Loucy (cell line): Measurements from ENCODE around the gene MBD5.
A peak's percentile ranks its signal among the peaks of the same experiment; 100 is the strongest.

ENCODE experiments used
- H2AFZ ChIP-seq: fragments of 200-600 bp; sonication (generic); 2 replicates; pipeline ENCODE4 v1.6.0; 2016; ENCODE audit warnings: antibody characterized with exemption, mild to moderate bottlenecking, low read length, moderate library complexity
- H3F3A ChIP-seq: fragments of 200-600 bp; 2 replicates; pipeline ENCODE4 v1.6.0; 2016; ENCODE audit warnings: antibody characterized with exemption, low read depth, mild to moderate bottlenecking
- H3K27me3 ChIP-seq: fragments of 200-600 bp; sonication (generic); 2 replicates; pipeline ENCODE4 v1.6.1; 2014; ENCODE audit warnings: low read length, mild to moderate bottlenecking; ENCODE audit not compliant: insufficient read depth, poor library complexity, severe bottlenecking
- H3K36me3 ChIP-seq: fragments of 200-600 bp; sonication (generic); 2 replicates; pipeline ENCODE4 v1.6.1; 2016; ENCODE audit warnings: low read length; ENCODE audit not compliant: insufficient read depth
- H3K4me1 ChIP-seq: fragments of 200-600 bp; sonication (generic); 2 replicates; pipeline ENCODE4 v1.5.1; 2014; ENCODE audit warnings: low read length, mild to moderate bottlenecking; ENCODE audit not compliant: insufficient read depth, poor library complexity, severe bottlenecking
- H3K4me2 ChIP-seq: fragments of 200-600 bp; sonication (generic); 2 replicates; pipeline ENCODE4 v1.6.0; 2014; ENCODE audit warnings: antibody characterized with exemption, low read length, low read depth, mild to moderate bottlenecking; ENCODE audit not compliant: poor library complexity, severe bottlenecking
- H3K4me3 ChIP-seq: fragments of 200-600 bp; sonication (generic); 2 replicates; pipeline ENCODE4 v1.5.1; 2014; ENCODE audit warnings: low read length, mild to moderate bottlenecking, mixed read lengths; ENCODE audit not compliant: poor library complexity, severe bottlenecking
- H3K79me2 ChIP-seq: fragments of 200-600 bp; sonication (generic); 2 replicates; pipeline ENCODE4 v1.6.1; 2014; ENCODE audit warnings: low read length; ENCODE audit not compliant: insufficient read depth
- H3K9ac ChIP-seq: fragments of 200-600 bp; sonication (generic); 2 replicates; pipeline ENCODE4 v1.6.0; 2014; ENCODE audit warnings: mild to moderate bottlenecking, low read depth, low read length, moderate library complexity; ENCODE audit not compliant: poor library complexity, severe bottlenecking
- H3K9me2 ChIP-seq: fragments of 200-600 bp; sonication (generic); replicated peaks from 2 replicates; pipeline ENCODE4 v1.6.1; 2016; ENCODE audit warnings: low read depth, low read length, mixed read lengths
- H3K9me3 ChIP-seq: fragments of 200-600 bp; sonication (generic); 2 replicates; pipeline ENCODE4 v1.6.1; 2014; ENCODE audit warnings: mild to moderate bottlenecking, antibody characterized with exemption, low read length, low read depth; ENCODE audit not compliant: insufficient read depth
- H4K20me1 ChIP-seq: fragments of 200-600 bp; sonication (generic); 2 replicates; pipeline ENCODE4 v1.6.0; 2014; ENCODE audit warnings: antibody characterized with exemption, low read length, mild to moderate bottlenecking; ENCODE audit not compliant: insufficient read depth, poor library complexity, severe bottlenecking
- EZH2phosphoT487 ChIP-seq: fragments of 200-600 bp; IDR thresholded peaks from 2 replicates; pipeline ENCODE4 v1.6.1; 2018; ENCODE audit warnings: antibody characterized with exemption, mild to moderate bottlenecking, moderate library complexity, borderline replicate concordance
- TF ChIP-seq, protein P1 (sequence below): fragments of 200-600 bp; sonication (generic); conservative IDR thresholded peaks from 2 replicates; pipeline ENCODE4 v1.5.1; 2014; ENCODE audit warnings: mild to moderate bottlenecking, antibody characterized with exemption, low read length

The MBD5 gene

DNA sequence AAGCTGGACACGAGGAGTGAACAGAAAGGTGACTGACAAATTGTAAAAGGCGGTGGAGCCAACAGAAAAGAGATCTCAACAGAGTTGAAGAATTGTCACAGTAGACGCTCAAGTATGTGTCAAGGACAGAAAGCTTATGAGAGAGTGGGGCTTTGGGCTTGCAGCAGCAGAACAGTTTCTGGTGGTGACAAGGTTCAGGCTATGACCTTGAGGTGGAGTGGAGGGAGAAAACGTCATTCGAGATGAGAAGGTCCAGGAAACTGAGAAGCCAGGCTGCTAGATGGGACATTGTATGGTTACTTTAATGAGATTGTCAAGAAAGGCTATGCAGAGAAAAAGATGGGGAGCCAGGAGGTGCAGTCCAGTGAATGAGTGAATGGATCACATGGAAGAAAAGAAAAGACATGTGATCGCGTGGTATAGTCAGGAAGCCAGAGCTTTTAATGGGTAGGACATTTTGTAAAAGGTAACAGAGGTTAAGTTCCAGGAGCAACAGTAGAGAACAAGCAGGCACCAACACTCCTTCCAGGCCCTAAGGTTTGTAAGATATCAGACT, 532.5 kb downstream of the MBD5 start:
- no peaks in the 10 kb centered on the region for H3K9me2 ChIP-seq
- H3F3A ChIP-seq = no peaks in the 10 kb centered on the region
- H3K4me2 ChIP-seq = peak overlapping the region; percentile 86
- TF ChIP-seq EZH2phosphoT487 = no peak
- TF ChIP-seq, protein P1, sequence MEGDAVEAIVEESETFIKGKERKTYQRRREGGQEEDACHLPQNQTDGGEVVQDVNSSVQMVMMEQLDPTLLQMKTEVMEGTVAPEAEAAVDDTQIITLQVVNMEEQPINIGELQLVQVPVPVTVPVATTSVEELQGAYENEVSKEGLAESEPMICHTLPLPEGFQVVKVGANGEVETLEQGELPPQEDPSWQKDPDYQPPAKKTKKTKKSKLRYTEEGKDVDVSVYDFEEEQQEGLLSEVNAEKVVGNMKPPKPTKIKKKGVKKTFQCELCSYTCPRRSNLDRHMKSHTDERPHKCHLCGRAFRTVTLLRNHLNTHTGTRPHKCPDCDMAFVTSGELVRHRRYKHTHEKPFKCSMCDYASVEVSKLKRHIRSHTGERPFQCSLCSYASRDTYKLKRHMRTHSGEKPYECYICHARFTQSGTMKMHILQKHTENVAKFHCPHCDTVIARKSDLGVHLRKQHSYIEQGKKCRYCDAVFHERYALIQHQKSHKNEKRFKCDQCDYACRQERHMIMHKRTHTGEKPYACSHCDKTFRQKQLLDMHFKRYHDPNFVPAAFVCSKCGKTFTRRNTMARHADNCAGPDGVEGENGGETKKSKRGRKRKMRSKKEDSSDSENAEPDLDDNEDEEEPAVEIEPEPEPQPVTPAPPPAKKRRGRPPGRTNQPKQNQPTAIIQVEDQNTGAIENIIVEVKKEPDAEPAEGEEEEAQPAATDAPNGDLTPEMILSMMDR = no peak
- no peaks in the 10 kb centered on the region for H3K79me2 ChIP-seq
- peak overlapping the region; percentile 77 for H3K4me3 ChIP-seq
- H3K36me3 ChIP-seq = no peaks in the 10 kb centered on the region
- H4K20me1 ChIP-seq = no peaks in the 10 kb centered on the region
- H3K9me3 ChIP-seq = 0 out of 2 replicates have a peak, but pooled peaks cover 2% of the 10 kb centered on the region
- H3K9ac ChIP-seq = peak overlapping the region; percentile 68
- H3K27me3 ChIP-seq = no peaks in the 10 kb centered on the region
- peak overlapping the region; percentile 96 for H2AFZ ChIP-seq
- H3K4me1 ChIP-seq = peaks cover 33% of the 10 kb centered on the region

DNA sequence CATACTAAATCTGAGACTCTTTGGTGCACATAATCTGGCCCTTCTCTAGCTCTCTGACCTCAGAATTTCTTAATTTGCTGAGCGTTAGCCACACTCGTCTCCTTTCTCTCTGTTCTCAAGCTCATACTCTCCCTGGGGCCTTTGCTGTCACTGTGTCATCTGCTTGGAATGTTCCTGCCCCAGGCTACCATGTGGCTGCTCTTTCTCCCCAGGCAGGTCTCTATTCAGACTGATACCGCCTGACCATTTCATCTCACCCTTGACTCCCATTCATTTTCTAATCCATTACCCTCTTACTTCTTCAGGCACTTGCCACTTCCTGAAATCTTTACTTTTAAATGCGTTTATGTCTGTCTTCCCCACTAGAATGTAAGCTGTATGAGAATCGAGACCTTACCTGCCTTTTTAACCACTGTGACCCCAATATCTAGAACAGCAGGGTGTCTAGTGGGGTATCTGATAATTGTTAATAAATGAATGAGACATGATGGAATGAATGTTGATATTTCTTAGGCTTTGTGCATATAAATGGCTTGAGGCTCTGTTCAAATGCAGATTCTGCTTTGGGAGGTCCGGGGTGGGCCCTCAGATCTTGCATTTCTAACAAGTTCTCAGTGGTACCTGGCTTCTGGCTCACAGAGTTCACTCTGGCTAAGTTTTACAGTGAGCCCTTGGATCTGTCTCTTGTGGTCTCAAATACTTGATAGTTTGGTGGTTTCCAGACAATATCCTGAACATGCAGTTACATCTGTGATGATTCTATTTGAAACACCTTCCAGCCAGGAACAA, 533.8 kb downstream of the MBD5 start:
- Histone ChIP-seq H2AFZ (no peak overlapping the region), H3K36me3 (no peaks in the 10 kb centered on the region), H3K9me2 (no peaks in the 10 kb centered on the region), H3K27me3 (no peaks in the 10 kb centered on the region), H3K4me1 (peaks cover 33% of the 10 kb centered on the region), H3F3A (no peaks in the 10 kb centered on the region), H3K9ac (no peak overlapping the region), H3K9me3 (0 out of 2 replicates have a peak, but pooled peaks cover 2% of the 10 kb centered on the region), H4K20me1 (no peaks in the 10 kb centered on the region), H3K4me2 (no peak overlapping the region), H3K79me2 (no peaks in the 10 kb centered on the region), H3K4me3 (no peak overlapping the region)
- TF ChIP-seq, protein P1 = no peak
- TF ChIP-seq EZH2phosphoT487 = no peak

DNA sequence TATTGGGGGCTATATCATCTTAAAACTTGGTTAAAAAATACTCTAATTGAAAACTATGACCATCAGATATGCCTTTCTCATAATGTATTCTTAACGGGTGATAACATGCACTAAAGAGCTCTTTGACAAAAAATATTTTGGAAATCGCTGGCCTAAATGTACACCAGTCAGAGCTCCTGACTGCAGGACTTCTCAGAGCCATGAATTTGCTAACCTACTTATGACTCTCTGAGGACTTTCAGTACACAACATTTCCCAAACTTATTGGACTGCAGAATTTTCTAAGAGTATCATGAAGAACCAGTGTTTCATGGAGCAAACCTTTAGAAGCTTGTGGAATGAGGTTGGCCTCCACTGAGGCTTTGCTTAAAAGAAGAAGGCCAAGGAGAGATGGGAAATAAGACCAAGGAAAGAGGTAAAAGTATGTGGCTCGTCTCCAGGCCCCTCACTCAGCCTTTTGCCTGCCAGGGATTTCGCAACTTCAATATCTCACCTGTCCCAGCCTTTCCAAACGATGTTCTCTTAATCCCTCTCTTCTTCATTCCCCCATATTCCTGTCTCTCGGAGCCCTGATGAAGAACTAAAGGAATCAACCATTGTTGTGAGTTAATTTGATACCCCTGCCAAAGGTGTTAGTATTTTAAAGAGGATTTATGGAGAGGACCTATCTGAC, 534.9 kb downstream of the MBD5 start:
- no peak overlapping the region for H3K9ac ChIP-seq
- no peak overlapping the region for H3K4me2 ChIP-seq
- H3K36me3 ChIP-seq = no peaks in the 10 kb centered on the region
- H4K20me1 ChIP-seq = no peaks in the 10 kb centered on the region
- H3K27me3 ChIP-seq = no peaks in the 10 kb centered on the region
- H3K79me2 ChIP-seq = no peaks in the 10 kb centered on the region
- H3K4me3 ChIP-seq = no peak overlapping the region
- no peak overlapping the region for H2AFZ ChIP-seq
- no peaks in the 10 kb centered on the region for H3K9me2 ChIP-seq
- no peak for TF ChIP-seq EZH2phosphoT487
- H3K4me1 ChIP-seq = peaks cover 33% of the 10 kb centered on the region
- H3F3A ChIP-seq = no peaks in the 10 kb centered on the region
- H3K9me3 ChIP-seq = 0 out of 2 replicates have a peak, but pooled peaks cover 2% of the 10 kb centered on the region
